Vagina (tissue), 2 donors: ENCODE results near the gene HRH4.

Experiments used
- POLR2A ChIP-seq, 2 donors: fragments of 450-650 bp; IDR thresholded peaks; one replicate each; pipeline ENCODE4 v1.6.1; 2017; ENCODE audit warnings: antibody characterized with exemption in 2 of 2, mild to moderate bottlenecking in 2 of 2, moderate library complexity in 2 of 2
- TF ChIP-seq, protein P1 (sequence below), 3 experiments: fragments of 450-650 bp in 2 of 3; fragments of 200-600 bp in 1 of 3; sonication (generic) in 1 of 3; IDR thresholded peaks; one replicate each; pipeline ENCODE4 v1.5.1; 2017 to 2019; ENCODE audit warnings: antibody characterized with exemption in 3 of 3, mild to moderate bottlenecking in 2 of 3, moderate library complexity in 2 of 3

DNA sequence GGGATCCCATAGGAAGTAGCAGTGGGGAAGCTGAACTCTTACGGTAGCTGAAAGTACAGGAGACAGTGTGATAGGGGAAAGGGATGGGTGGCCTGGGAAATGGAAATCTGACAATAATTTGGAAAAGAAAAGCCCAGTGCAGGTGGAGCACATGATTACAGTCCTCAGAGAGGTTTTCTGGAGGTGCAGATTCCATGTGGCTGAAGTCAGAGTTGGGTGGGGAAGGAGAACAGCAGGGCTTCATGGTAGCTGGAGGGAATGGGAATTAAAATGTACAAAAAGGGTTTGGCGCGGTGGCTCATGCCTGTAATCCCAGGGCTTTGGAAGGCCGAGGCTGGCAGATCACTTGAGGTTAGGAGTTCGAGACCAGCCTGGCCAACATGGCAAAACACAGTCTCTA, 12.2 kb downstream of the HRH4 start:
- TF ChIP-seq, protein P1, sequence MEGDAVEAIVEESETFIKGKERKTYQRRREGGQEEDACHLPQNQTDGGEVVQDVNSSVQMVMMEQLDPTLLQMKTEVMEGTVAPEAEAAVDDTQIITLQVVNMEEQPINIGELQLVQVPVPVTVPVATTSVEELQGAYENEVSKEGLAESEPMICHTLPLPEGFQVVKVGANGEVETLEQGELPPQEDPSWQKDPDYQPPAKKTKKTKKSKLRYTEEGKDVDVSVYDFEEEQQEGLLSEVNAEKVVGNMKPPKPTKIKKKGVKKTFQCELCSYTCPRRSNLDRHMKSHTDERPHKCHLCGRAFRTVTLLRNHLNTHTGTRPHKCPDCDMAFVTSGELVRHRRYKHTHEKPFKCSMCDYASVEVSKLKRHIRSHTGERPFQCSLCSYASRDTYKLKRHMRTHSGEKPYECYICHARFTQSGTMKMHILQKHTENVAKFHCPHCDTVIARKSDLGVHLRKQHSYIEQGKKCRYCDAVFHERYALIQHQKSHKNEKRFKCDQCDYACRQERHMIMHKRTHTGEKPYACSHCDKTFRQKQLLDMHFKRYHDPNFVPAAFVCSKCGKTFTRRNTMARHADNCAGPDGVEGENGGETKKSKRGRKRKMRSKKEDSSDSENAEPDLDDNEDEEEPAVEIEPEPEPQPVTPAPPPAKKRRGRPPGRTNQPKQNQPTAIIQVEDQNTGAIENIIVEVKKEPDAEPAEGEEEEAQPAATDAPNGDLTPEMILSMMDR (IDR thresholded peaks at IDR 0.05) = no peak
- no peak for TF ChIP-seq POLR2A (IDR thresholded peaks at IDR 0.05)
